Mammary epithelial cell (primary cell): ENCODE data around the gene CEP135.

Experiments used
- CTCF ChIP-seq, 2 donors: IDR thresholded peaks in 1 of 2; conservative IDR thresholded peaks in 1 of 2; 2 replicates each; pipeline ENCODE4 v1.5.1; 2011 to 2012; ENCODE audit warnings: inconsistent platforms in 2 of 2, low read length in 2 of 2, mild to moderate bottlenecking in 2 of 2, control low read depth in 1 of 2, low read depth in 1 of 2; ENCODE audit not compliant: insufficient read depth in 1 of 2; ENCODE audit errors: extremely low read depth in 1 of 2
- EZH2 ChIP-seq: IDR thresholded peaks from 2 replicates; pipeline ENCODE4 v1.6.1; 2012; ENCODE audit warnings: low read length, inconsistent platforms, borderline replicate concordance

GRCh38 chr4:56048383-56048701 lies 99.6 kb downstream of the CEP135 start:
- TF ChIP-seq CTCF (conservative IDR thresholded peaks at IDR 0.05 in 1 of 2, IDR thresholded peaks at IDR 0.05 in 1 of 2; ENCODE audit: extremely low read depth in 1 of 2, insufficient read depth in 1 of 2, low read depth in 1 of 2, low read length in 2 of 2) (no peak), EZH2 (no peak)
